HG03025 (cell line): ENCODE data around the gene CSF2RB.
"Not testable (repeated sequence)": the region's sequence is repeated elsewhere in the genome, so short reads cannot be mapped to it uniquely, and the experiment has no call there.

ENCODE experiments used
- ATAC-seq: cut with Tn5 transposase; IDR thresholded peaks from one replicate; pipeline ENCODE4 v1.9.1; 2021; ENCODE audit warnings: mild to moderate bottlenecking, moderate library complexity; ENCODE audit not compliant: unreplicated experiment, low FRiP score

The CSF2RB gene

DNA sequence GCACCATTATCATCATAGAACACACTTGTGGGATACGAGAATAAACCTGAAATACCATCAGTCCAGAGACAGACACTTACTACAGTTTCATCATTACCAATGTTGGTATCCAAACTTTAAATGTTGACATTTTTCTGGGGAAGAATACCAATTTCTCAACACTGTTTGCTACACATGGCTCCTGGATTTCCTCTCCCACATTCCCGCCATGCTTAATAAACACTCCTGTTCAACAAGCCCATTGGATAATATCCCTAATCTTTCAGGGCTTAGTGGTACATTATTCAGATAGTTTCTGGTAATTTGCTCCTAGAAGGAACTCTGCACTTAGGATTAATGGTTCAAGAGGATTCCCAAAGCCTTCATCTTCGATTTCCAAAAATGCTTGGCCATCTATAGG, 48.2 kb downstream of the CSF2RB start:
- ATAC-seq: no peak

DNA sequence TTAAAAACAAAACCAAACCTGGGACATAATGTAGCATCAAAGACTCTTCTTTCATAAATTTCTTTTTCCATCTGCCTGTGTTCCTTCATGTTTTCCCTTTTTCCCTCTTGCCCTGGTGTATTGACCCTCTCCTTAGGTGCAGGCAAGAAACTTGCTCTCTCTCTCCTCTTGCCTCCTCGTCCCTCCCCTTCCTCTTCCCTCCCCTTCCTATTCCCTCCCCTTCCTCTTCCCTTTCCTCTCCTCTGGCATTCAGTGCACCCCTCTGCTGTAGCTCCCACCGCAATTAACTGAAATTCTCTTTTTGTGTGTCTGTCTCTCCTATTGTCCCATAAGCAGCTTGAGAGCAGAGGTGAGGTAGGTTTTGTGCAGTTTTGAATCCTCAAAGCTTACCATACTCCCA, 49.9 kb downstream of the CSF2RB start:
- no peak for ATAC-seq

DNA sequence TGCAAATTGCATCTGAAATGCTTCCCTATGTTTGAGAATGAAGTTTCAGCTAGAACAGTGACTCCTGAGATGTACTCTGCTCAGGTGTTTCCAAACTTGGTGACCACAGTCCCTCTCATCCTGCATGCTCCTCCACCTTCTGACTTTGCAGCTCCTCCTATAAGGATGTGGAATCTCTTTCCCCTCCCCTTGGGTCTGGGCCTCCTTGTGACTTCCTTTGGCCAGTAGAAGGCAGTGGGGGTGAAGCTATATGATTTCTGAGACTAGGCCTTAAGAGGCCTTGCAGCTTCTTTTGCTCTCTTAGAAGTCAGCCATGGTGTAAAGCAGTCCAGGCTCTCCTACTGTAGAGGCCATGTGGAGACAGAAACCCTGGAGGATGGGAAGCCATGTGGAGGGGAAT, 50.7 kb downstream of the CSF2RB start:
- no peak for ATAC-seq

DNA sequence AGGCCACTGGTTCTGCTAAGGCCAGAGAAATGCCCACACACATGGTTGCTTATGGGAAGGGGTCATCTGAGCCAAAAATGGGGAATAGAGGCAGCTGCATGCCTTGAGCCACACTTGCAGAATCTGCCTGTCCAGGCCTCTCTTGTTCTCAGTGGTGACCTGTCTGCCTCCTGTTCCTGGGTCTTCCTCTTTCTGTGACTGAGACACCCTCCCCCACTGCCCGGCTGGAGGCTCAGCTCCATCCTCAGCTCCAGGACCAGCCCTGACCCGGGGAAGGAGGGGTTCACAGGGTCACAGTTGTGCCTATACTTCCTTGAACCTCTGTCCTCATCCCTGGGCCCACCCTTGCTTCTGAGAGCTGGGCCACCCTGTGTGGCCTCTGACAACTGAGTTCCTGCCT, 52.3 kb downstream of the CSF2RB start:
- no peak for ATAC-seq

DNA sequence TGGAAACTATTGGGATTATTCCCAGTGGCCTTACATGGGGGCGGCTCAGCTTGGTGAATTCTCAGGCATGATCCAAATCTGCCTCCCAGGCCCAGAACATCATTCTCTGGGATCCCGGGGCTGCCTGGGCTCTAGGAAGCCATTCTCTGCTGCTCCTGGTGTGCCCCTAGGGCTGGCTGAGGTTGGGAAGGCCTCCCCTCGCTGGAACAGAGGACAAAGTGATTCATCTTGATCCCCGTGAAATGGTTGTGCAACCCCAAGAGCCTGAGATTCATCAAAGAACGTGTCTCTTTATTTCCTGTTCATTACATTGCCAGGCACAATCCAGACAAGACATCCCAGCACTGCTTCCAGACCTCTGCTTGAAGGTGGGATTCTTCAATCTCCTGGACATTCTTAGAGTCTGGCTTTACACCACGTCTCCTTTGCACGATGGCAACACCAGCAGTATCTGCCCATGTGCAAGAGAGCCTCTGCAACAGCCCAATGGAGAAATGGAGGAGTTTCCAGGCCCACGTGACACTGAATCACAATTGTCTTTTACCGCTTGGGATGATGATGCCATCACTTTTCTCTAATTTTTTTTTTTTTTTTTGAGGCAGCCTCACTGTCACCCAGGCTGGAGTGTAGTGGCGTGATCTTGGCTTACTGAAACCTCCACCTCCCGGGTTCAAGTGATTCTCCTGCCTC, 53.6 kb downstream of the CSF2RB start:
- ATAC-seq: no peak

DNA sequence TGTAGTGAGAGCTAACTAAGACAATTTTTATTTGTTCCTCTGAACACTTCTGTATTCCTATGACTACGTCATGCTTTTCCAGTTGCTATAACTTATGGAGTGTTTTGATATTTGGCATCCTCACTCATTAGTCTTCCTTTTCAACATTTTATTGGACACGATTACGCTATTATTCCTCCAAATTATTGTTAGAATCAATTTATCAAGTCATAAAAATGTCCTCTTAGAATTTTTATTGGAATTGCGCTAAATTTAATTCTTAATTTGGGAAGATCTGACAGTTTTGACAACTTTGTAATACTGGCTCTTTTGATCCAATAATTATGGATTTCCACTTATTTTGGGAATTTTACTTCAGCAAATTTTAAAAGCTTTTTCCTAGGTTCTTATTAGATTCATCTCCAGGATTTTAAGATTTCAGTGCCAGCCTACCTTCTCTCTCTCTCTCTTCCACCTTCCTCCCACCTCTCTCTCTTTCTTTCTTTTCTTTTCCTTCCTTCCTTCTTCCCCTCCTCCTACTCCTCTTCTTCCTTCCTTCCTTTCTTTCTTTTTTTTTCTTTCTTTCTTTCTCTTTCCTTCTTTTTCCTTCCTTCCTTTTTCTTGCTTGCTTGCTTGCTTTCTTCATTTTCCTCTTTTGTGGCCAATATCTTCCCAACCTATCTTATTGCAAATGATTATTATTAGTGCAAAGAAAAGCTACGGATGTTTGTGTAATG, 55.0 kb downstream of the CSF2RB start:
- no peak for ATAC-seq

DNA sequence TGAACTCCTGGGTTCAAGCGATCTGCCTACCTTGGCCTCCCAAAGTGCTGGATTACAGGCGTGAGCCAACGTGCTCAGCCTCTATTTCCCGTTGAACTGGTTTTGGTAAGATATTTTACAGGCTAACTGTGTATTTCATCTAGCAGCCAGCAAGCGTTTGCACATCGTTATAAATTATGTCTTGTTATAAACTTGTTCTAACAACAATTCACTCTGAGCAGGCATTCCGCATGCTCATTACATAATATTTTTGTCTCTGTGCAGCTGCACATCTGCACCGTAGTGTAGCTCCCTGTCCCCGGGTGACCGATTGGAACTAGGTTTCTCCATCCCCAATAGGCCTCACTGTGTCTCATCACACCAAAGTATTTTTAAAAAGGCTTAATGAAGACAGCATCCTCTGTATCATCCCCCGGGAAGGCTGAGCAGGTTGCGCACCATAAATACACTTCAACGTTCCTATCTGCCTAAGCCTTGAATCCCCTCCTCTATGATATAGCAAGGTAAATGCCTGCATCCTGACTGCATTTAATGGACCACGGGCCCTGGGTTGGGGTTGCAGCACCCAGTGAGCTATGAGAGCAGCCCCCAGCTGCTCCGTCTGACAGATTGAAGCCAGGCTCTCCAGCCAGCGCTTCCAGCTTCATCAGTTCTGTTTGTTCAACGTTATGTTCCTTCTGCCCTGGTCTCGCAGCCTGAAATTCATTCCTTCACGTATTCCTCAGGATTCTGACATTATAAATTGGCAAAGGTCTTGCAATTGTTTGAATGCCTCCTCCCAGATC, 58.1 kb downstream of the CSF2RB start:
- ATAC-seq: no peak

DNA sequence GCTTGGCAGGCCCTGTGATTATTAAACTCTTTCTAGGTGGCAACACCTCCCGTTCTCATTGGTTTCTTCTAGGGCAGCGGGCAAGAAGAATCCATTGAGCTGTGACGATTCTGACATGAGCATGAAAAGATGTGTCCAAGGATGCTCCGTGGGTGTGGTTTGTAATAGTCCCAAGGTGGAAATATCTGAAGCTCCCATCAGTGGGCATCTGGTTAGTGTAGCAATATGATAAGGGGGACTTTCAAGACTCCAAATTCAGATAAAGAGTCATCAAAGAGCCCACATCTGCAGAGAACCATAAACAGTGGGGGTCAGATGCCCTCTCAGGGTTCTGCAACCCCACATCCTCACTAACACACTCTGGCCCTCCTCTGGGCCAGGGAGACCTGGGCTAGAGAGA, 63.2 kb downstream of the CSF2RB start:
- no peak for ATAC-seq

DNA sequence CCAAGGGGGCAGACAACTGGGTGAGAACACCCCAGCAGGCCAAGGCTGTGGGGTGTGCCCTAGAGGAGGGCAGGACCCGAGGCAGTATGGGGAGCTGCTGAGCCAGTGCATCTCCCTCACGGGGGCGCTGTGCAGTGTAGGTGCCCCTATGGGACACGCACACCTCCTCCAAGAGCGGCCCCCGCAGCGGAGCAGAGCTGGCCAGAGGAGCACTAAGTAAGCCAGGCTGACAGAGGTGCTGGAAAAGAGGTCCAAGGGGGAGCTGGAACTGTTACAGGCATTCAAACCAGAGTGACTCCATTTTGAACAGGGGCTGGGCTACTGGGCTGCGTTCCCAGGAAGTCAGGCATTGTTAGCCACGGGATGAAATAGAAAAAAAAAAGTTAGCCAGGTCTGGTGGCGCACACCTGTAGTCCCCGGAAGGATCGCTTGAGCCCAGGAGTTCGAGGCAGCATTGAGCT, 64.0 kb downstream of the CSF2RB start:
- ATAC-seq: no peak

DNA sequence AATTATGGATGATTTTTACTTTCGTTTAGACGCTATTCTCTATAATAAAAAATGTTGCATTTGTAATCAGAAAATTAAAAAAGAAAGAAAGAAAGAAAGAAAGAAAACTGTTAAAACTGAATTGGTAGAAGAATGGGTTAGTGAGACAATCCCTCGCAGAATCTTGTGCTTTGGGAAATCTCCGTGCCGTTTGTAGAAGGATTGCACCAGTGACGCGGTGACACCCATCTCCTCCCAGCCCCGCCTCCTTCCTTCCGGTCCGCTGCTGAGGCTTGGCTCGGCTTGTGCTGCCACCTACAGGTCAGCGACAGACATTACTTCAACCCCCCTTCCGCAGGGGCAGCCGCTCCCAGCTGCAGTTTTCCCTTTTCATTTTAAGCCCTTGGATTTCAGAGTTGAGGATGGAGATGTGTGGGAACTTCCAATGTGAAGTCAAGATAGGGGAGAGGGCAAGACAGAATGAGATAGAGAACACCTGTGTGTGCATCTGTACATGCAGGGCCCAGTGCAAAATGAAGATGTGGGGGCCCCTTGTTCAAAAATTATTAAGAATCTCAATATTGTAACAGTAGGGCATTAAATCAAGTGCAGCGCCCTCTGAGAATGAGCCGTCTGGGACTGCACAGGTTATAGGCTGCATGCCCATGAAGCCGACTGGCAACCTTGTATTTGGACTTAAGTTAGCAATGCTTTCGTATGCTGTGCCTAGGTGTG, 64.7 kb downstream of the CSF2RB start:
- no peak for ATAC-seq

DNA sequence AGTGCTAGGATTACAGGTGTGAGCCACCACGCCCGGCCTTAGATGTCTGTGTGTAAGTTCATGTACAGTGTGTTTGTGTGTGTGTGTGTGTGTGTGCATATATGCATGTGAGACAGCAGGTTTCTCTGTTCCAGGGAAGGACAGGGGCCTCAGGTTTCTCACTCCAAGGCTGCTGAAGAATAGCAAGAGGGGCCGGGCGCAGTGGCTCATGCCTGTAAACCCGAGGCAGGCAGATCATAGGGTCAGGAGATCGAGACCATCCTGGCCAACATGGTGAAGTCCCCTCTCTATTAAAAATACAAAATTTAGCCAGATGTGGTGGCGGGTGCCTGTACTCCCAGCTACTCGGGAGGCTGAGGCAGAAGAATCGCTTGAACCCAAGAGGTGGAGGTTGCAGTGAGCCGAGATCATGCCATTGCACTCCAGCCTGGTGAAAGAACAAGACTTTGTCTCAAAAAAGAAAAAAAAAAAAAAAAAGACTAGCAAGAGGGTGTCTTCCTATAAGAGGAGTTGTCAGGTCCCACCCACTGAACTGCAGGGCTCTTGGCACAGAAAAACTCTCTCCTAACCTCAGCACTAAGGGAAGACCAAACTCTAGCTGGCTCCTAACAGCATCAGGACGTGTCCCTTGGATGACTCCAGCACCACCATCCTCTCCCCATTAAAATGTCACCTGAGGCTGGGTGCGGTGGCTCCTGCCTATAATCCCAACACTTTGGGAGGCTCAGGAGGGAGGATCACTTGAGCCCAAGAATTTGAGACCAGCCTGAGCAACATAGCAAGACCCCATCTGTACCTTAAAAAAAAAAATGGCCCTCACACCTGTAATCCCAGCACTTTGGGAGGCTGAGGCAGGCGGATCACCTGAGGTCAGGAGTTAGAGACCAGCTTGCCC, 65.8 kb downstream of the CSF2RB start:
- no peak for ATAC-seq

DNA sequence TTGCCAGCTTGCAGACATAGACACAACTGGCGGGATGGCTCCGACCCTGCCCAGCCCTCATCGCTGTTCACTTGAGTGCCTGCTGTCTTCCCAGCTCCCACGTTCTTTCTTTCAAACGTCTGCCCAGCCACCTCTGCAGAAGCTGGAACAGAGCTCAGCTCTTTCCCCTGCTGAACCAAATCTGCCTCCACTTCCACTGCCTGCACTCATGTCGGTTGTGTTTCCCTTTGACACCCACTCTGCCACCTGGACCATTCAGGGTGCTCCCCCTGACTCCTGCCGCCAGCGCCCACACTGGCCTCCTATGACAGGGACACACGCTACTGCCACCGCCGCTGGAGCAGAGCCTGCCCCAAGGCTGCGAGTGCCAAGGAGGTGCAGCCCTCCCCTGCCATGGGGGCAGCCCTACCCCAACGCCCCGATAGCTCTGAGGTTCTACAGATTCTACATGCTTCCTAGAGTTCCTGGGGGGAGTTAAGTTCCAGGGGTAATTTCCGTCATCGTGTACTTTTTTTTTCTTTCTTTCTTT, 67.9 kb downstream of the CSF2RB start:
- no peak for ATAC-seq

DNA sequence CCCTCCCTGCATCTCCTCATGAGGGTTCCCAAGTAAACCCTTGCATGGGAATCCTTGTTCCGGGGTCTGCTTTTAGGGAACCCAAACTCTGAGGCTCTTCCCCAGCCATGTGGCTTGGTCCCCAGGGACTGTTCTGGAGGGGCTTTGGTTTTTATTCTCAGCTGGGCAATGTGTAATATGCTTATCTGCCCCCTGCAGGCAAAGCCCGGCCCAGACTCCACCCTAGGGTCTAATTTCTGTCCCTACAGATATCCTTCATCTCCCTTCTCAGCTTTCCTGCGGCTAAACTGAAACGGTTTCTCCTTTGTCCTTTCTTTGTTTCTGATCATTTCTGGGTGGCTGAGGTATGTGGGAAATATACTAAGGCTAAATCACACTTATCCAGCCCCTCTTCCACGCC, 68.7 kb downstream of the CSF2RB start:
- ATAC-seq: no peak

DNA sequence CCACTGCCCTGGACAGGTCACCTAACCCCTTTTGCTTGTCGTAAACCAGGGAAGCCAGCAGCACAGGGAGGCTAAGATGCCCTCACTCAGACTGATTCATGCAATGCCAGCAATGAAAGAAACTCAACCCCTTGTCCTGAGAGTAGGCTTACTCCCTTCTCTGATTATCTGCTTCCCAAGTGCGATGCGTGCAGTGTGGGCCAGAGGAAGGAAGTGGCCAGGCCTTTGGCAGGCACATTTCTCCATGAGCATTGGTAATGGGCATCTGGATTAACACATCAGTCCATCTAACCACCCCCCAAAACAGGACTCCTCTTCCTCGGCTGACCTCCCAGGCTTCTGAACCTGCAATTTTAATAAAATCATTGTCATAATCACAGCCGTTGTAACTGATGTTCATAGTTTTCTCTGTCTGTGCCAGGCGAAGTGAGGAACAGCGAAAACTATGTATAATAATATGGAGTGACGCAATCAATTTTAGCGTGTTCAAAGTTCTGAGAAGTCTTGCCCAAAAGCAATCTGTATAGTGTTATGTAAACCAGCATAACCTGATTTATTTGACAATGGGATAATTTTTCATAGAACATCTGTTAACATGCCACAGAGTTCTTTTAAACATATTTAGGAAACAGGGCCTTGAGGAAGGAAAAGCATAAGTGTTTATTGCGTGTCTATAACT, 71.9 kb downstream of the CSF2RB start:
- ATAC-seq: no peak

DNA sequence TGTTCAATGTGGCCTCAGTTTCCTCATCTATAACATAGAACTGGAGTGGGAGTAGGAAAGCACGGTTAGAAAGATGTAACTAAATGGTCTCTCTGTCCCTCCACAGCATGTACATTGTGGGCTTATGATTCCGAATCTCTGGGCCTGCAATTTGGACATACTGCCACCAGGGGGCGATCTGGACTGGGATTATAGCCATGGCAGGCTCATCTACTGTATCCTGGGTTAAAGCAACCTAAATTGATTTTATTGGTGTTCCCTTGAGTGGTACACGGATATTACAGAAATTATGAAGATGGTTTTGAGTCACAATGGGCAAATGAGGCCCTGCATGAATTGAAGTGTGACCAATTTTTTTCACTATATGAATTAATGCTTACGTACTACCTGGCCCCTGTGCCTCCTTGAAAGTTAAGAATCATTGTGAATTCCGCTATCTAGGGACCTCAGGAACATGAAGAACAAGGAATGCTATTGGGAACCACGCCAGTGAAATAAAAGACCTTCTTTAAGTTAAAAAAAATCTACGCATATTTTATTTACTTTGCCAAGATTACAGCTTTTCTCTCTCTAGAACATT, 72.9 kb downstream of the CSF2RB start:
- no peak for ATAC-seq

DNA sequence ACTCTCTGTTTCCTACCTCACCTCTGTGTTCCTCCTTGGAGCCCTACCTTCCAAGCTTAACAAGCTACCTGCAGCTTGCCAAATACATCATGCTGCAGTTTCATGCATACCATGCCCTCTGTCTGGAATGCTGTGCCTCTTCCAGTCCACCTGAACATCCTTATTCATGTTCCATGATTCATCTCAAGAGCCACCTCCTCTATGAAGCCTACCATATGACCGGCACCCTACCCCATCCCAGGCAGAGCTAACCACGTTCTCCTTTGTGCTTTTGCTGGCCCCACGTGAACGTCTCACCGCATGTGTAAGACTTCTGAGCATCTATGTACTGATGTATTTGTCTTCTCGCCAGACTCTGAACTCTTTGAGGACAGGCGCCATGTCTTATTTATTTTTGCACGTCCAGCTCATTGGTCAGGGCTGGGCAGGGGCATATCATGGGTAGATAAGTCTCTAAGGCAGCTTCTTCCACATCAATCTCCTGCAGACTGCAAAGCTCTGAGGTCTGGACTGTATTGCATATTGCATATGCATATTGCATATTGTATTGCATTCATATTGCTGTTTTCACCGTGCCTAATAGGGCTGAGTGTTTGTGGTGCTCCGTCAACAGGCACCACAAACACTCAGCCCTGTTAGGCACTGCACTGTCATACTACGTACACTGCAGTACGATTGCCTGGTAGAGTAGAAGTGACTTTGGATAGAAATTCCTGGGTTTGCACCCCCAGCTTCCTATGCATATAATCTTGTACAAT, 74.8 kb downstream of the CSF2RB start:
- no peak for ATAC-seq

DNA sequence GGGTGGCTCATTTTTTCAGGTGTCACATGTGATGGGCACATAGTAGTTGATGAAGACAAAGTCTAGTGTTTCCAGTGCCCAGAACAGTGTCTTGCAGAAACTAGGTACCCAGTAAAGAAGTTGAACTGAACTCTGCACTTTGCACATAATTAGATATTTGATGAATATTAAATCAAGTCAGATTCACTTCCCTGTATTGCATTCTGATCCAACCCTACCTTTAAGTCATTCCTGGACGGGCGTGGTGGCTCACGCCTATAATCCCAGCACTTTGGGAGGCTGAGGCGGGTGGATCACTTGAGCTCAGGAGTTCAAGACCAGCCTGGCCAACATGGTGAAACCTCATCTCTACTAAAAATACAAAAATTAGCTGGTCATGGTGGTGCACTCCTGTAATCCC, 75.6 kb downstream of the CSF2RB start:
- not testable (repeated sequence) for ATAC-seq
